GM12878 (cell line): ENCODE results near the gene SMIM1. TPM values are rescaled to one million over a fixed set of nuclear protein-coding genes. Genes with fewer than 3 reads are reported as not detected.

Experiments used
- CREB1 ChIP-seq: IDR thresholded peaks from 2 replicates; pipeline ENCODE4 v1.6.1; 2012; ENCODE audit warnings: low read depth, mild to moderate bottlenecking, inconsistent platforms
- NR2C2 ChIP-seq: IDR thresholded peaks from 2 replicates; pipeline ENCODE4 v1.6.1; 2011; ENCODE audit warnings: borderline replicate concordance, low read depth; ENCODE audit not compliant: control insufficient read depth, insufficient read length
- POLR2AphosphoS5 ChIP-seq: IDR thresholded peaks from 2 replicates; pipeline ENCODE4 v1.6.1; 2011; ENCODE audit warnings: mild to moderate bottlenecking, low read length, inconsistent platforms
- SP1 ChIP-seq: IDR thresholded peaks from one replicate; pipeline ENCODE4 v1.6.1; 2011; ENCODE audit warnings: low read depth, low read length
- SPI1 ChIP-seq: IDR thresholded peaks from 2 replicates; pipeline ENCODE4 v1.6.1; 2011; ENCODE audit warnings: low read depth, mild to moderate bottlenecking, low read length, moderate library complexity, borderline replicate concordance; ENCODE audit not compliant: insufficient read depth
- polyA plus RNA-seq, 11 experiments: library from polyadenylated mRNA; depleted of rRNA in 4 of 11; unstranded in 6 of 11; stranded (reverse) in 5 of 11; fragments of >200 nt; fragmentation: Nextera tagmentation in 4 of 11; fragmentation: Illumina TruSeq in 1 of 11; extraction: Ambion mirVana in 4 of 11; extraction: Trizol in 1 of 11; gene quantifications; 1 replicate in 1 of 11; 2 replicates in 10 of 11; pipeline versions ENCODE4 v1.2.1 to v1.2.3, GENCODE V29; 2011 to 2016; ENCODE audit warnings: inconsistent platforms in 2 of 11, missing spikeins in 2 of 11, low read depth in 1 of 11
- total RNA-seq, 4 experiments: library from RNA; depleted of rRNA in 3 of 4; stranded (reverse); fragments of >200 nt in 3 of 4; fragmentation: Illumina TruSeq in 1 of 4; extraction: Trizol in 1 of 4; gene quantifications; 2 replicates each; pipeline versions ENCODE4 v1.2.1 to v1.2.3, GENCODE V29; 2013 to 2021
- TF ChIP-seq, protein P1 (sequence below): fragments of 450-650 bp; IDR thresholded peaks from 2 replicates; pipeline ENCODE4 v1.6.1; 2017; ENCODE audit warnings: mild to moderate bottlenecking, low read depth, inconsistent platforms; ENCODE audit not compliant: poor library complexity, severe bottlenecking
- TF ChIP-seq, protein P2 (sequence below): IDR thresholded peaks from 2 replicates; pipeline ENCODE4 v1.6.1; 2012; ENCODE audit warnings: low read depth, low read length, improper control_type of control experiment
- TF ChIP-seq, protein P3 (sequence below): IDR thresholded peaks from 2 replicates; pipeline ENCODE4 v1.6.1; 2012; ENCODE audit warnings: low read depth, low read length, improper control_type of control experiment

SMIM1 gene
- total and polyA plus RNA-seq, 10 of the 15 experiments (the other 5 are each of a cell fraction or from before 2014, with no cell fraction given) = 0.30 to 0.37 TPM; not detected in 8

DNA sequence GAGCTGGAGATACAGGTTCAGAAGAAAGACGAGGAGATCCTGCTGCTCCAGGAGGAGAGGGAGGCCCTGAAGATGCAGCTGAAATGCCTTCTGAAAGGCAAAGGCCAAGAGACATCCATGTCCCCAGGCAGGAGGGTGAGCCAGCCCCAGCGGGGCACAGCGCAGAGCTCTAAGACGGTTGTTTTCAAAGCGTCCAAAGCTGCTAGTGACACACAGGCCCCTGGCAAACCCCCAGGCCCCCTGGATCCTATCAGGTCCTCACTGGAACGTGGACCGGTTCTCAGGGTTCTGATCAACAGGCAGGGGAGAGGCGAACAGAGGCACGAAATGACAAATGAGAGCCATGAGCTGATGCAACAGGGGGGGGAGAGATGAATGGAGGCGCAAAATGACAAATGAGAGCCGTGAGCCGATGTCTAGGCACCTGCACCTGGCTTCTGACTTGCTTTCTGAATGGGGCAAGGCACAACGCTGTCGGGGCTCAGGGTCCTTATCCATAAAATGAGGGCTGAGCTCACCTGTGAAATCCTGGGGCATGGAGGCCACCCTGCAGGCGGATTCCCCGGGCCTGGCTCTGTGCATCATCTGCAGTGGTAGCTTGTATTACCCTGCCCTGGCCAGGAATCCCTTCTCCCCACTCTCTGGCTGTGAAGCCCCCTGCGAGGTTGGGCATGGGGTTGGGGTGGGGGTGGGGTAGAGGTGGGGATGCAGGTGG is 11.1 kb upstream of the SMIM1 start (continued):
- TF ChIP-seq, protein P1, sequence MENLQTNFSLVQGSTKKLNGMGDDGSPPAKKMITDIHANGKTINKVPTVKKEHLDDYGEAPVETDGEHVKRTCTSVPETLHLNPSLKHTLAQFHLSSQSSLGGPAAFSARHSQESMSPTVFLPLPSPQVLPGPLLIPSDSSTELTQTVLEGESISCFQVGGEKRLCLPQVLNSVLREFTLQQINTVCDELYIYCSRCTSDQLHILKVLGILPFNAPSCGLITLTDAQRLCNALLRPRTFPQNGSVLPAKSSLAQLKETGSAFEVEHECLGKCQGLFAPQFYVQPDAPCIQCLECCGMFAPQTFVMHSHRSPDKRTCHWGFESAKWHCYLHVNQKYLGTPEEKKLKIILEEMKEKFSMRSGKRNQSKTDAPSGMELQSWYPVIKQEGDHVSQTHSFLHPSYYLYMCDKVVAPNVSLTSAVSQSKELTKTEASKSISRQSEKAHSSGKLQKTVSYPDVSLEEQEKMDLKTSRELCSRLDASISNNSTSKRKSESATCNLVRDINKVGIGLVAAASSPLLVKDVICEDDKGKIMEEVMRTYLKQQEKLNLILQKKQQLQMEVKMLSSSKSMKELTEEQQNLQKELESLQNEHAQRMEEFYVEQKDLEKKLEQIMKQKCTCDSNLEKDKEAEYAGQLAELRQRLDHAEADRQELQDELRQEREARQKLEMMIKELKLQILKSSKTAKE = no peak
- TF ChIP-seq SPI1 (no peak), SP1 (no peak), CREB1 (no peak), POLR2AphosphoS5 (no peak), NR2C2 (no peak)
- TF ChIP-seq, protein P2, sequence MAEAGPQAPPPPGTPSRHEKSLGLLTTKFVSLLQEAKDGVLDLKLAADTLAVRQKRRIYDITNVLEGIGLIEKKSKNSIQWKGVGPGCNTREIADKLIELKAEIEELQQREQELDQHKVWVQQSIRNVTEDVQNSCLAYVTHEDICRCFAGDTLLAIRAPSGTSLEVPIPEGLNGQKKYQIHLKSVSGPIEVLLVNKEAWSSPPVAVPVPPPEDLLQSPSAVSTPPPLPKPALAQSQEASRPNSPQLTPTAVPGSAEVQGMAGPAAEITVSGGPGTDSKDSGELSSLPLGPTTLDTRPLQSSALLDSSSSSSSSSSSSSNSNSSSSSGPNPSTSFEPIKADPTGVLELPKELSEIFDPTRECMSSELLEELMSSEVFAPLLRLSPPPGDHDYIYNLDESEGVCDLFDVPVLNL = no peak
- TF ChIP-seq, protein P3, sequence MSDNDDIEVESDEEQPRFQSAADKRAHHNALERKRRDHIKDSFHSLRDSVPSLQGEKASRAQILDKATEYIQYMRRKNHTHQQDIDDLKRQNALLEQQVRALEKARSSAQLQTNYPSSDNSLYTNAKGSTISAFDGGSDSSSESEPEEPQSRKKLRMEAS = no peak
